ENCODE data around the gene SIX3.

SIX3 gene

GRCh38 chr2:44930274-44931197 lies 11.0 kb upstream of the SIX3 start:
- no peak for FAIRE-seq
- DNase-seq (ENCODE audit: low spot score) = no peak

- DNase-seq (ENCODE audit: low spot score) = no peak
- no peak for FAIRE-seq
Measured at GRCh38 chr2:44931198-44931780, 10.2 kb upstream of the SIX3 start.

- DNase-seq (ENCODE audit: low spot score) = no peak
- FAIRE-seq = no peak
Measured at GRCh38 chr2:44932079-44932478, 9.4 kb upstream of the SIX3 start.

GRCh38 chr2:44932564-44933392 lies 8.7 kb upstream of the SIX3 start:
- no peak for FAIRE-seq
- no peak for DNase-seq (ENCODE audit: low spot score)

- FAIRE-seq (no peak), DNase-seq (ENCODE audit: low spot score) (no peak)
Measured at GRCh38 chr2:44933434-44933951, 8.0 kb upstream of the SIX3 start.

GRCh38 chr2:44934038-44934982 lies 7.2 kb upstream of the SIX3 start:
- DNase-seq (ENCODE audit: low spot score) (no peak), FAIRE-seq (no peak)

GRCh38 chr2:44934983-44935728 lies 6.3 kb upstream of the SIX3 start:
- FAIRE-seq (no peak), DNase-seq (ENCODE audit: low spot score) (no peak)

- no peak for DNase-seq (ENCODE audit: low spot score)
- FAIRE-seq = no peak
Measured at GRCh38 chr2:44935729-44936098, 5.8 kb upstream of the SIX3 start.

- FAIRE-seq = no peak
- no peak for DNase-seq (ENCODE audit: low spot score)
Measured at GRCh38 chr2:44936275-44936674, 5.2 kb upstream of the SIX3 start.

GRCh38 chr2:44936715-44937687 lies 4.5 kb upstream of the SIX3 start:
- no peak for DNase-seq (ENCODE audit: low spot score)
- FAIRE-seq = peak; percentile 50

GRCh38 chr2:44937688-44938240 lies 3.7 kb upstream of the SIX3 start:
- FAIRE-seq (no peak), DNase-seq (ENCODE audit: low spot score) (no peak)

- FAIRE-seq = peak; percentile 40
- DNase-seq (ENCODE audit: low spot score) = peak; percentile 67
Measured at GRCh38 chr2:44938287-44939105, 3.0 kb upstream of the SIX3 start.

- DNase-seq (ENCODE audit: low spot score) = peak; percentile 62
- no peak for FAIRE-seq
Measured at GRCh38 chr2:44939106-44940048, 2.1 kb upstream of the SIX3 start.

- DNase-seq (ENCODE audit: low spot score) (no peak), FAIRE-seq (no peak)
Measured at GRCh38 chr2:44940049-44940494, 1.4 kb upstream of the SIX3 start.

- DNase-seq (ENCODE audit: low spot score) = no peak
- no peak for FAIRE-seq
Measured at GRCh38 chr2:44940732-44941464, 604 bp upstream of the SIX3 start.
